Activated naive CD8-positive, alpha-beta T cell treated with anti-CD3 and anti-CD28 coated beads for 36 hours (primary cell): ENCODE results near the gene FGD6. TPM values are rescaled to one million over a fixed set of nuclear protein-coding genes. Genes with fewer than 3 reads are reported as not detected.
"Not testable (repeated sequence)": the region's sequence is repeated elsewhere in the genome, so short reads cannot be mapped to it uniquely, and the experiment has no call there.

Source experiments
- DNase-seq: peaks from one replicate; pipeline ENCODE4 v3.0.0; 2021
- H3K27ac Mint-ChIP-seq: one replicate; pipeline ENCODE4 v1.8.0; 2022; ENCODE audit warnings: mild to moderate bottlenecking, moderate library complexity, mixed read lengths
- H3K27me3 Mint-ChIP-seq: one replicate; pipeline ENCODE4 v1.8.0; 2022; ENCODE audit warnings: mild to moderate bottlenecking, mixed read lengths
- H3K36me3 Mint-ChIP-seq: one replicate; pipeline ENCODE4 v1.8.0; 2021; ENCODE audit warnings: mild to moderate bottlenecking, mixed read lengths
- H3K4me1 Mint-ChIP-seq: one replicate; pipeline ENCODE4 v1.8.0; 2021; ENCODE audit warnings: mixed read lengths
- H3K4me3 Mint-ChIP-seq: one replicate; pipeline ENCODE4 v1.8.0; 2022; ENCODE audit warnings: mild to moderate bottlenecking, moderate library complexity, mixed read lengths
- H3K9me3 Mint-ChIP-seq: one replicate; pipeline ENCODE4 v1.8.0; 2022; ENCODE audit warnings: mixed read lengths
- total RNA-seq, 2 experiments: library from RNA; stranded (reverse); gene quantifications; one replicate each; pipeline ENCODE4 v1.2.3, GENCODE V29; 2021

The FGD6 gene
- total RNA-seq, 2 experiments from 2014 or later, result 0.70 to 0.87 TPM

DNA sequence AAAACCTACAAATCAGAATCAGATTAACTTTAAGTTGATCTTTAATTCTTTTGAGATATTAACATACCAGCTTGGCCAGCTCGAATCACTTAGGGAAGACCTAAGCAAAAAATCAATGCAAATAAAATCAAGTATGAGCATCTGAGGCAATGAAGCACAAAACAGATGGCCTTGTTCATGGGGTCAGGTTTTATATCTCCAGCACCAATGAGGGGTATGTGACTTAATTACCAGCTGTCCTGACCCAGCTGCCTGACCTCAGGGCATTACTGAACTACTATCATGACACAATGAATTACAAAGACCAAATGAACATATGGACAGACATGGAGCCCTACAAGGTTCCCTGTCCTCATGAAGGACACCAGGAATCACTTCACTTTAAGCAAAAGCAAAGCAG lies 70.5 kb downstream of the FGD6 start:
- Mint-ChIP-seq H3K27ac (no peak overlapping the region), H3K36me3 (no peaks in the 10 kb centered on the region), H3K9me3 (no peaks in the 10 kb centered on the region), H3K4me1 (no peaks in the 10 kb centered on the region), H3K27me3 (no peaks in the 10 kb centered on the region), H3K4me3 (no peak overlapping the region)
- no peak for DNase-seq

GRCh38 chr12:95143621-95144205 lies 73.6 kb downstream of the FGD6 start:
- H3K4me1 Mint-ChIP-seq, result no peaks in the 10 kb centered on the region

DNA sequence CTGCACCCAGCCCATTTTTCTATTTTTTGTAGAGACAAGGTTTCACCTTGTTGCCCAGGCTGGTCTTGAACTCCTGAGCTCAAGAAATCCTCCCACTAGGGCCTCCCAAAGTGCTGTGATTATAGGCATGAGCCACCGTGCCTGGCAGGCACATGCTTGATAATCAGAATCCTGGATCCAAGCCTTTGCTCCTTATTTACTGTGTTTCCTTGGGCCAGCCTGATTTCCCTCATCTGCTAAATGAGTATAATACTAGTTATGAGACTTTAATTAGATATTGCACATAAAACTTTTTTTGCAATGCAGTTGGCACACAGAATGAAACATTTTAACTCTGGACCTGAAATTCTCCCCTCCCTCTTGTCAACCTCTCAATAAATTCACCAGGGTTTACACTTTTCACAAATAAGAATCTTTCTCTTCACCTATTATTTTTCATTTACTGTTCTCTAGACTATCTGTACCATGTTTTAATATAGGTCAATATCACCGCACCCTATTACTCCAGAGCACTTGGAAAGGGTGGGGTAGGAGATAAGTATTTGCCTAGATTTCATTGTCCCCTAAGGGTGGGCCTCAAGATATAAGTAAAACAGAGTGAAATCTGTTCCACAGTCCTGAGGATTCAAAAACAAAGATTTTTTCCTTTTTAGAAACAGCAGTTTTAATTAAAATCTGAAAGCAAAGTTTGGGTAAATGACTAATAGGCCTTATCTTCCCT lies 74.7 kb downstream of the FGD6 start:
- Mint-ChIP-seq H3K4me1 (no peaks in the 10 kb centered on the region), H3K27ac (no peak overlapping the region), H3K4me3 (no peak overlapping the region), H3K36me3 (no peaks in the 10 kb centered on the region), H3K9me3 (no peaks in the 10 kb centered on the region), H3K27me3 (no peaks in the 10 kb centered on the region)
- DNase-seq, result no peak

More at GRCh38 chr12:95143621-95144205, 73.6 kb downstream of the FGD6 start:
- H3K27ac Mint-ChIP-seq, result no peak overlapping the region
- DNase-seq, result no peak
- no peak overlapping the region for H3K4me3 Mint-ChIP-seq
- H3K36me3 Mint-ChIP-seq, result no peaks in the 10 kb centered on the region
- H3K27me3 Mint-ChIP-seq, result no peaks in the 10 kb centered on the region
- H3K9me3 Mint-ChIP-seq, result no peaks in the 10 kb centered on the region

GRCh38 chr12:95141310-95141709 lies 76.0 kb downstream of the FGD6 start:
- H3K36me3 Mint-ChIP-seq, result no peaks in the 10 kb centered on the region
- H3K27me3 Mint-ChIP-seq, result no peaks in the 10 kb centered on the region
- H3K27ac Mint-ChIP-seq, result no peak overlapping the region
- no peak for DNase-seq
- H3K9me3 Mint-ChIP-seq, result no peaks in the 10 kb centered on the region
- no peaks in the 10 kb centered on the region for H3K4me1 Mint-ChIP-seq
- no peak overlapping the region for H3K4me3 Mint-ChIP-seq

DNA sequence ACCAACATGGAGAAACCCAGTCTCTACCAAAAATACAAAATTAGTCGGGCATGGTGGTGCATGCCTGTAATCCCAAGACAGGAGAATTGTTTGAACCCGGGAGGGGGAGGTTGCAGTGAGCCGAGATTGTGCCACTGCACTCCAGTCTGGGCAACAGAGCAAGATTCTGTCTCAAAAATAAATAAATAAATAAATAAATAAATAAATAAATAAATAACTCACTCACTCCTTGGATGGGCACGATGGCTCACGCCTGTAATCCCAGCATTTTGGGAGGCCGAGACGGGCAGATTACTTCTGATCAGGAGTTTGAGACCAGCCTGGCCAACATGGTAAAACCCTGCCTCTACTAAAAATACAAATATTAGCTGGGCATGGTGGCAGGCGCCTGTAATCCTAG lies 79.2 kb downstream of the FGD6 start:
- not testable (repeated sequence) for H3K9me3 Mint-ChIP-seq, H3K4me3 Mint-ChIP-seq, DNase-seq, H3K27me3 Mint-ChIP-seq, H3K4me1 Mint-ChIP-seq, H3K27ac Mint-ChIP-seq, H3K36me3 Mint-ChIP-seq

DNA sequence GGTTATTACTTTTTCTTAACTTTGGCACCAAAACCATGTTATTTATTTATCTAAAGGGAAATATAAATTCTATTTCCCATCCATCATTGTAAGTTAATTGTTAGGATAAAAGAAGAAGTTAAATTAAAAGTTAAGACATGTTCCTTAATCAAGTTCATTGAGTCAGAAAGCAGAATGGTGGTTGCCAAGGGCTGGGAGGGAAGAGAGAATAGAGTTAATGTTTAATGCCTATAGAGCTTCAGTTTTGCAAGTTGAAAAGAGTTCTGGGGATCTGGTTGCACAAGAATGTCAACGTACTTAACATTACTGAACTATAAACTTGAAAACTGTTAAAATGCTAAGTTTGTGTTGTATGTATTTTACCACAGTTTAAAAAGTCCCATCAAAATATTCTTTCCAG lies 80.7 kb downstream of the FGD6 start:
- Mint-ChIP-seq H3K4me1 (no peaks in the 10 kb centered on the region), H3K4me3 (no peak overlapping the region), H3K27me3 (no peaks in the 10 kb centered on the region), H3K9me3 (no peaks in the 10 kb centered on the region), H3K27ac (no peak overlapping the region), H3K36me3 (no peaks in the 10 kb centered on the region)
- DNase-seq, result no peak

- H3K9me3 Mint-ChIP-seq, result no peaks in the 10 kb centered on the region
- no peak overlapping the region for H3K4me3 Mint-ChIP-seq
- H3K4me1 Mint-ChIP-seq, result no peaks in the 10 kb centered on the region
- no peaks in the 10 kb centered on the region for H3K36me3 Mint-ChIP-seq
- no peak for DNase-seq
- H3K27me3 Mint-ChIP-seq, result no peaks in the 10 kb centered on the region
- H3K27ac Mint-ChIP-seq, result no peak overlapping the region
Observed at GRCh38 chr12:95134085-95134484, 83.2 kb downstream of the FGD6 start.

- Mint-ChIP-seq H3K27me3 (no peaks in the 10 kb centered on the region), H3K27ac (no peak overlapping the region), H3K36me3 (no peaks in the 10 kb centered on the region), H3K9me3 (no peaks in the 10 kb centered on the region), H3K4me1 (no peaks in the 10 kb centered on the region), H3K4me3 (no peak overlapping the region)
- DNase-seq, result no peak
Observed at GRCh38 chr12:95131589-95132340, 85.5 kb downstream of the FGD6 start.

GRCh38 chr12:95130096-95130495 lies 87.2 kb downstream of the FGD6 start:
- Mint-ChIP-seq H3K27ac (no peak overlapping the region), H3K4me1 (no peaks in the 10 kb centered on the region), H3K9me3 (no peaks in the 10 kb centered on the region), H3K4me3 (no peak overlapping the region), H3K36me3 (no peaks in the 10 kb centered on the region), H3K27me3 (no peaks in the 10 kb centered on the region)
- DNase-seq, result no peak

GRCh38 chr12:95129115-95129514 lies 88.2 kb downstream of the FGD6 start:
- DNase-seq, result no peak
- H3K4me3 Mint-ChIP-seq, result no peak overlapping the region
- no peak overlapping the region for H3K27ac Mint-ChIP-seq
- no peaks in the 10 kb centered on the region for H3K36me3 Mint-ChIP-seq
- no peaks in the 10 kb centered on the region for H3K9me3 Mint-ChIP-seq
- H3K27me3 Mint-ChIP-seq, result no peaks in the 10 kb centered on the region
- no peaks in the 10 kb centered on the region for H3K4me1 Mint-ChIP-seq

GRCh38 chr12:95126736-95127135 lies 90.5 kb downstream of the FGD6 start:
- Mint-ChIP-seq H3K27me3 (no peaks in the 10 kb centered on the region), H3K4me3 (no peak overlapping the region), H3K27ac (no peak overlapping the region), H3K36me3 (no peaks in the 10 kb centered on the region), H3K9me3 (no peaks in the 10 kb centered on the region), H3K4me1 (no peaks in the 10 kb centered on the region)
- no peak for DNase-seq

DNA sequence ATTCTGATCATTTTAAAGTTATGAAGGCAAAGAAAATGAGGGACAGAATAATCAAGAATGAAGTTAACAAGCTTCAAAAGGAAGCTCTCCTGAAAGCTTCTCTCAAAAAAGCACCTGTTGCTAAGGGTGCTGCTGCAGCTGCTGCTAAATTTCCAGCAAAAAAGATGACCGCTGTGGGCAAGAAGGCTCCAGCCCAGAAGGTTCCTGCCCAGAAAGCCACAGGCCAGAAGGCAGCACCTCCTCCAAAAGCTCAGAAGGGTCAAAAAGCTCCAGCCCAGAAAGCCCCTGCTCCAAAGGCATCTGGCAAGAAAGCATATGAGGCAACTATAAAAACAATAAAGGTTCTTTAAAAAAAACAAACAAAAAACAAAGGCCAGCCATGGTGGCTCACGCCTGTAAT lies 91.2 kb downstream of the FGD6 start:
- no peaks in the 10 kb centered on the region for H3K27me3 Mint-ChIP-seq
- H3K9me3 Mint-ChIP-seq, result no peaks in the 10 kb centered on the region
- no peaks in the 10 kb centered on the region for H3K4me1 Mint-ChIP-seq
- no peak overlapping the region for H3K4me3 Mint-ChIP-seq
- no peak for DNase-seq
- H3K36me3 Mint-ChIP-seq, result no peaks in the 10 kb centered on the region
- no peak overlapping the region for H3K27ac Mint-ChIP-seq

DNA sequence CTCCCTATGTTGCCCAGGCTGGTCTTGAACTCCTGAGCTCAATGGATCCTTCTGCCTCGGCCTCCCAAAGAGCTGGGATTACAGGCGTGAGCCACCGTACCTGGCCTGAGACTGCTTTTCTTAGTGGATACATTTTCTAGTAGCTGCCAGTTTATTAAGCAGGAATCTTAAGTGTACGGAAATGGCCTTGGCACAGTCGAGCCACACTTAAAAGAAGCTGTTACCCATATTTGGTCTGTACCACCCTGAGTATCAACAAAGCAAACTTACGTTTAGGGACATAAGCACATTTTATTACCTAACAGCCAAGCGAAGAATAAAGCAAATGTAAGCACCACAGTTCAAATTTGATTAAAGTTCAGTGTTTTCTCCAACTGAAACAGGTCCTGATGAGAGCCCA lies 93.2 kb downstream of the FGD6 start:
- DNase-seq, result no peak
- H3K4me1 Mint-ChIP-seq, result no peaks in the 10 kb centered on the region
- no peaks in the 10 kb centered on the region for H3K27me3 Mint-ChIP-seq
- no peaks in the 10 kb centered on the region for H3K9me3 Mint-ChIP-seq
- H3K4me3 Mint-ChIP-seq, result no peak overlapping the region
- no peak overlapping the region for H3K27ac Mint-ChIP-seq
- no peaks in the 10 kb centered on the region for H3K36me3 Mint-ChIP-seq

DNA sequence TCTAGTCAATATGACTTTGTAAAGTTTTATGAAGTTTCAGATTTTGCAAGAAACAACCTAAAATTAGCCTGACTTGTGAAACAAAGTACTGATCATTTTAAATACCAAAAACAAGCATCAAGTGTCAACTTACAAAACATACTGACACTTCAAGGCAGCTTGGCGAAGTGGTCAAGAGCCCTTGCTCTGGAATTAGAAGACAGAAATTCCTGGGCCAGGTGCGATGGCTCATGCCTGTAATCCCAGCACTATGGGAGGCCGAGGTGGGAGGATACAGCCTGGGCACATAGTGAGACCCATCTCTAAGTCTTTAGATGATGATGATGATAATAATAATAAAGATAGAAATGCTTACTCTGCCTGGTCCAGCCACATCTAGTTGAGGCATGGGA lies 98.5 kb downstream of the FGD6 start:
- Mint-ChIP-seq H3K4me3 (no peak overlapping the region), H3K9me3 (no peaks in the 10 kb centered on the region), H3K36me3 (no peaks in the 10 kb centered on the region), H3K27me3 (no peaks in the 10 kb centered on the region), H3K4me1 (no peaks in the 10 kb centered on the region), H3K27ac (no peak overlapping the region)
- no peak for DNase-seq

GRCh38 chr12:95118138-95118787 lies 99.0 kb downstream of the FGD6 start:
- Mint-ChIP-seq H3K27me3 (no peaks in the 10 kb centered on the region), H3K27ac (no peak overlapping the region), H3K9me3 (no peaks in the 10 kb centered on the region), H3K4me3 (no peak overlapping the region), H3K36me3 (no peaks in the 10 kb centered on the region), H3K4me1 (no peaks in the 10 kb centered on the region)
- no peak for DNase-seq
